GM21528 (cell line): Measurements from ENCODE around the gene PSMF1.

Source experiments
- ATAC-seq: cut with Tn5 transposase; IDR thresholded peaks from one replicate; pipeline ENCODE4 v1.9.1; 2021; ENCODE audit warnings: mild to moderate bottlenecking, moderate library complexity; ENCODE audit not compliant: unreplicated experiment, low FRiP score

Gene PSMF1

DNA sequence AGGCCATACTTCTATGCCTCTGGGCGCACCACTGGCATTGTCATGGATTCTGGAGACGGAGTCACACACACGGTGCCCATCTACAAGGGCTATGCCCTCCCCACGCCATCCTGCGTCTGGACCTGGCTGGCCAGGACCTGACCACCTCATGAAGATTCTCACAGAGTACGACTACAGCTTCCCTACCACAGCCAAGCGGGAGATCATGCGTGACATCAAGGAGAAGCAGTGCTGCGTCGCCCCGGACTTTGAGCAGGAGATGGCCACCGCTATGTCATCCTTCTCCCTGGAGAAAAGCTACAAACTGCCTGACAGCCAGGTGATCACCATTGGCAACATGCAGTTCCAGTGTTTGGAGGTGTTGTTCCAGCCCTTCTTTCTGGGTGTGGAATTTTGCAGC, 42.6 kb downstream of the PSMF1 start:
- no peak for ATAC-seq

GRCh38 chr20:1163105-1163504, 44.7 kb downstream of the PSMF1 start:
- ATAC-seq: no peak

DNA sequence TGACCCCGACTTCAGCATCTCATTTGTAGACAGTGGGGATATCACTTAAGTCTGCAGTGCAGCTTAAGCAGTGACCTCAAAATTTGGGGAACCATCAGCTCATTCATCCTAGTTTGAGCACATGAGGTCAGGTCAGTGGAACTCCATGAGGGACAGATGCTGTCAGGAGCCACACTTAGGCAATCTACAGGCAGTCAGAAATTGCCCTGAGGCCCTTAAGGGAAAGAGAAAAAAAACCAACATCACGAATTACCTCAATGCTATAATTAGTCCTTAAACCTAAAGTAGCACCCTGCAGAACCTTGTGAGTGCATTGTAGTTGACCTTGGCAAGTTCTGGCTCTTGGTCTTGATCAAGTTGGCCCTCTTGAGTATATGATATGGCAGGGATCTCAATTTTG, 45.3 kb downstream of the PSMF1 start:
- no peak for ATAC-seq

- ATAC-seq: no peak
Observed at GRCh38 chr20:1164871-1165270, 46.5 kb downstream of the PSMF1 start.

DNA sequence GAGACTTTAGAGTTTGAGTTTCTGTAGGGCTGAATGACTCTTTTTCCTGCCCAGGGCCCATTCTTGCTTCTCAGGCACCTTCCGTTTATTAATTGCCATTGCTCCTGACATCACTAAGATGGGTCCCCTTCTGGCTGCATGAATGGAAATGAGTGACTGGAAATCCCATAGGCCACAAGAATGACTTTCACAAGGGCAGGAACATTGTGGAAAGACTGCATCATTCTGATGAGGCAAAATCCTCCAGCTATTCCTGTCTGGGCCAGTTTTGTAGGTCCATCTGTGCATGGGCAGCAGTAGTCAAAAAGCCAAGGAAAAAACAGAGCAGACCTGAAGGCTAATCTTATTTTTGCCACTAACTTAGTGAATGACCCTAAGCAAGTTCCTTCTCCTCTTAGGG, 47.1 kb downstream of the PSMF1 start:
- ATAC-seq: no peak

GRCh38 chr20:1165941-1166340, 47.5 kb downstream of the PSMF1 start:
- ATAC-seq: no peak

DNA sequence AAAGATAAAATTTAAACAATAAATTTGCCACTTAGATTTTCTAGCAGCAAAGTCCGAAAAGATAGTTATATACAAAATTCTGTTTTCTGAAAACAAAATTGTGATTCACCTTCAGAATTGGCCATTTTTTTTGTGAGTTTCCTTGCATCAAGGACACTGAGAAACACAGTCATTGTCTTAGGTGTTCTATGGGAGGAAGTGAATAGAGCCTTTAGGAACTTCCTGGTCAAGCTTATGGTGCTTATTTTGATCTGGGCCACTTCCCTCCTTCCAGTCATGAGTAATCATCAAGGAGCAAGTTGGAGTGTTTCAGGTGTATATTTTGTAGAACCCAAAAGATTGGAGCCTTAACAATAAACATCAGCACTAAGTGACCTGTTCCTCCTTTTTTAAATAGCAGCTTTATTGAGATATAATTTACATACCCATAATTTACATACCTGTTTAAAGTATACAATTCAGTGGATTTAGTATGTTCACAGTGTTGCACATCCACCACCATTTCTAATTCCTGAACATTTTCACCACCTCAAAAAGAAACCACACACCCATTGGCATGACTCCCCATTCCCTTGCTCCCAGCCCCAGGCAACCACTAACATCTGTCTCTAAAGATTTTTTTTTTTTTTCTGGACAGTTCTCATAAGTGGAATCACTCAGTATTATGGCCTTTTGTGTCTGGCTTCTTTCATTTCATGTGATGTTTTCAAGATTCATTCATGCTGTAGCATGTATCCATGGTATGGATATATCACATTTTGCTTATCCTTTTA, 48.7 kb downstream of the PSMF1 start:
- no peak for ATAC-seq

- ATAC-seq: no peak
Observed at GRCh38 chr20:1169224-1169623, 50.8 kb downstream of the PSMF1 start.

DNA sequence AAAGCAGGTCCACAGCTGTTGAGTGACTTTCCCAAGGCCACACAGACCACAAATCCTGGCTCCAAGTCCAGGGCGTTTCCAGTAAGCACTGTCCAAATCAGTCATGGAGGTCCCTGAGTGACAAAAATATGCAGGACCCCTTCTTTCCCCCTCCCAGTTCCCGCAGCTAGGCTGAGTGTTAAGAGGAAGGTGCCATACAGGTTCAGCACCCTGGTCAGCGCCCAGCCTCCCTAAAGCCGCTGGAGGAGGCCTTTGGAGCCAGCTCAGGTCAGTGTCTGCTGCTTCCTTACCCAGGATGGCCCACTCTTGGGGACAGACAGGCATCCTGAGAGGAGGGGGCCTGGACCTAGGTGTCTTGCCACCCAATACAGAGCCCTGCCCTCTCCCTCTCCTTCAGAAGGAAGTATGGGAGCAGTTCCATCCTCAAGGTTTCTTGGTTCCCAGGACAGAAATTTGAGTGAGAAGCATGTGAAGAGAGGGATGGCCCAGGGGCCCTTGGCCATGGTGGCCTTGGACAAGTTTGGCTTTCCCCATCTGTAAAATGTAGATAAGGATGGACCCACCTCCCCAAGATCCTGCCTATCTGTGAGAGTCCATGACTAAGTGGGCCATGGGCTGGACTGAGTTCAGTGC, 53.2 kb downstream of the PSMF1 start:
- ATAC-seq: no peak

GRCh38 chr20:1173698-1174097, 55.3 kb downstream of the PSMF1 start:
- no peak for ATAC-seq

- no peak for ATAC-seq
Observed at GRCh38 chr20:1174787-1175186, 56.4 kb downstream of the PSMF1 start.

GRCh38 chr20:1177680-1178079, 59.3 kb downstream of the PSMF1 start:
- no peak for ATAC-seq

- ATAC-seq: no peak
Observed at GRCh38 chr20:1178103-1178502, 59.7 kb downstream of the PSMF1 start.

- no peak for ATAC-seq
Observed at GRCh38 chr20:1178623-1179022, 60.2 kb downstream of the PSMF1 start.

GRCh38 chr20:1180949-1181348, 62.5 kb downstream of the PSMF1 start:
- no peak for ATAC-seq

DNA sequence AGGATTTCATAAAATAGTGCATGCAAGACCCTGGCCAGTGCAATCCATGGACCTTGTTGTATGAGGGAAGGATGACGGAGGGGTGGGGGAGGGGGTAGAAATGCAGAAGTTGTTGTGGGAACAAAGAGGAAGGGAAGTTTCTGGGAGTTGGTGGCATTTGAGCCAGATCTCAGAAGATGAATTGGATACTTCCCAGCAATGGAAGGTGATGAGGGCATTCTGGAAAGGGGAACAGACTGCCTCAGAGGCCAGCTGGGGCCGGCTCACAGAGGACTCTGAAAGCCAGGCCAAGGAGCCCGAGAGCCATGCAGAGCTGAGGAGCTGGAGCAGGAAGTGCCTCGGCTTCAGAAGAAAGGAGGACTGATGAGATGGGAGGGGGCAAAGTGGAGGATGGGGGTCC, 63.7 kb downstream of the PSMF1 start:
- no peak for ATAC-seq

- no peak for ATAC-seq
Observed at GRCh38 chr20:1183153-1183552, 64.8 kb downstream of the PSMF1 start.

- no peak for ATAC-seq
Observed at GRCh38 chr20:1184260-1184637, 65.8 kb downstream of the PSMF1 start.

DNA sequence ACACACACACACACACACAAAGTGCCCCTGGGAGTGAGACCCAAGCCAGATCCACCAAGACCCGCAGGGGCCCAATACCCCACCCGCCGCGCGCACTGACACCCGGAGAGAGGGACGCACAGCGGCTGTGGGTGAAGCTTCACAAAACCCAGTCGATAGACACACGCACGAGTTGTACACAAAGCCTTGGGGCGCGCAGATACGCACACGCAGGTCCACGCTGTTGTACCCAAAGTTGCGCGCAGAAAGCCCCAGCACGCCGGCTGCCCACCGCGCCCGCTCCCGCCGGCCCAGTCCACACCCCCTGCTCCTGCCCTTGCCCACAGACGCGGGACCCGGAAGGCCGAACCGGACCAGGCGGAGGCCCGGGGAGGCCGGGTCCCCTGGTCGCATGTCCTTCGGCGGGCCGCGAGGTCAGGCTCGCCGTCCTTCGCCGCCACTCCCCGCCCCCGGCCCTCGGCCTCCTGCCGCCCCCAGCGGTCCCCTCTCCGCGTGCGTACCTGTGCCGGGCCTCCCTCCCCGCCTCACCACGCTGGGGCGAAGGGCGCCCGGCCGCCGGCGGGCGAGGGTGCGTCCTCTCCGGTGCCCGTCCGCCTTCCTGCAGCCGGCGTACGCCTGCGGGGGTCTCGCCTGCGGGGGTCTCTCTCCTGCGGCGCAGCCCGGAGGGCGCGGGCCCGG, 66.4 kb downstream of the PSMF1 start, which contains the start of gene TMEM74B:
TSS of gene TMEM74B (minus strand) at position 344 of the 678 bp plus-strand sequence. CDS start 1,180 bp downstream, outside the sequence.
- no peak for ATAC-seq

GRCh38 chr20:1185316-1185741, 66.9 kb downstream of the PSMF1 start:
- no peak for ATAC-seq

GRCh38 chr20:1185790-1186334, 67.5 kb downstream of the PSMF1 start:
- no peak for ATAC-seq
